ENCODE data around the gene IFNL2. TPM values are rescaled to one million over a fixed set of nuclear protein-coding genes. Genes with fewer than 3 reads are reported as not detected.

IFNL2 gene
- total and polyA plus RNA-seq, 2 of the 4 experiments (the other 2 are of a cell fraction): not detected

GRCh38 chr19:39246951-39247669, 21.1 kb upstream of the IFNL2 start:
- no peaks in the 10 kb centered on the region for H3K4me1 ChIP-seq (ENCODE audit: control insufficient read depth, insufficient read depth, low read length)
- H3K4me2 ChIP-seq (ENCODE audit: low read depth, low read length): no peak overlapping the region
- H2BK5ac ChIP-seq (ENCODE audit: low read depth, low read length, poor library complexity, severe bottlenecking): no peak overlapping the region
- H3K18ac ChIP-seq (ENCODE audit: low read depth, low read length): no peak overlapping the region
- no peak overlapping the region for H3K14ac ChIP-seq (replicated peaks; ENCODE audit: low read depth, low read length)
- DNase-seq (no peak), ATAC-seq (ENCODE audit: low read depth) (peak; percentile 56)
- in situ Hi-C loops (cut with MboI; ENCODE audit: low sequenced_read_pairs) (no loop called here), dilution Hi-C loops (cut with HindIII; ENCODE audit: low sequenced_read_pairs, unreplicated experiment) (no loop called here), intact Hi-C loops (cut with micrococcal nuclease) (no loop called here)
- no peak overlapping the region for H3K27ac ChIP-seq (ENCODE audit: insufficient read depth, low read length)
- no peak overlapping the region for H2AK5ac ChIP-seq (ENCODE audit: low read depth, low read length)
- H3K23ac ChIP-seq (ENCODE audit: low read depth, low read length): no peak overlapping the region
- H2AK9ac ChIP-seq (replicated peaks; ENCODE audit: low read depth, low read length, poor library complexity): no peak overlapping the region
- H4K8ac ChIP-seq (ENCODE audit: low read depth in 2 of 2, low read length in 2 of 2): no peak overlapping the region
- no peaks in the 10 kb centered on the region for H3K36me3 ChIP-seq (ENCODE audit: control insufficient read depth, insufficient read depth, low read length)
- no peak for TF ChIP-seq FOS (IDR thresholded peaks at IDR 0.05; ENCODE audit: low read depth, low read length)
- TF ChIP-seq MXI1 (IDR thresholded peaks at IDR 0.05; ENCODE audit: borderline replicate concordance, low read depth, low read length): no peak
- TF ChIP-seq CEBPB (IDR thresholded peaks at IDR 0.05; ENCODE audit: low read depth, low read length): no peak
- TF ChIP-seq RAD21 (IDR thresholded peaks at IDR 0.05; ENCODE audit: low read length): no peak
- TF ChIP-seq BHLHE40 (IDR thresholded peaks at IDR 0.05; ENCODE audit: low read depth, low read length): no peak
- TF ChIP-seq CTCF (conservative IDR thresholded peaks at IDR 0.05; ENCODE audit: low read depth, low read length): no peak
- no peak for TF ChIP-seq SMC3 (IDR thresholded peaks at IDR 0.05; ENCODE audit: low read depth, low read length)
- TF ChIP-seq RCOR1 (IDR thresholded peaks at IDR 0.05; ENCODE audit: insufficient replicate concordance, low read length): no peak
- no peak for TF ChIP-seq CHD1 (IDR thresholded peaks at IDR 0.05; ENCODE audit: low read depth, low read length)
- TF ChIP-seq NFE2L2 (IDR thresholded peaks at IDR 0.05; ENCODE audit: low read depth, low read length): no peak
- no peak overlapping the region for H3K9ac ChIP-seq (ENCODE audit: low read depth, low read length)
- no TSS peak for BruUV-seq (replicated peaks)
- peak overlapping the region; percentile 7 for H2AFZ ChIP-seq (replicated peaks; ENCODE audit: low read length, poor library complexity)
- H3K79me1 ChIP-seq (ENCODE audit: low read depth in 1 of 2, low read length in 2 of 2): no peaks in the 10 kb centered on the region
- H2BK15ac ChIP-seq (ENCODE audit: low read depth, low read length): no peak overlapping the region
- H2BK20ac ChIP-seq (ENCODE audit: low read depth, low read length): no peak overlapping the region
- no peaks in the 10 kb centered on the region for H4K20me1 ChIP-seq (ENCODE audit: insufficient read depth, low read length)
- H4K5ac ChIP-seq (ENCODE audit: low read depth, low read length): no peak overlapping the region
- H3K9me3 ChIP-seq (ENCODE audit: control insufficient read depth, insufficient read depth, low read length): peaks cover 2% of the 10 kb centered on the region; the same call in 1 of the 2 replicates
- H3K4me3 ChIP-seq (ENCODE audit: insufficient read depth, low read depth, low read length): no peak overlapping the region
- whole genome bisulfite sequencing, 2 experiments (ENCODE audit: extremely low coverage in 2 of 2, insufficient read length in 1 of 2): 21% methylated on average over 25 of the region's 42 CpGs; no CpG with 5 or more reads in 1 of the 2 experiments
- ChIA-PET POLR2A (ENCODE audit: unreplicated experiment) (no interaction called here), CTCF (interaction anchor here (0.5 kb wide), 1 partner anchor 1980 kb away, joined by 3 read pairs; no protein-coding TSS in a partner anchor)
- H3K9me1 ChIP-seq (ENCODE audit: insufficient read depth, low read length): no peaks in the 10 kb centered on the region
- H3K56ac ChIP-seq (ENCODE audit: extremely low read depth, insufficient read depth, low read length): no peak overlapping the region
- no peak overlapping the region for H3K4ac ChIP-seq (ENCODE audit: low read depth, low read length)
- H4K91ac ChIP-seq (ENCODE audit: insufficient read depth, low read depth, low read length): no peak overlapping the region
- H3K27me3 ChIP-seq (ENCODE audit: control insufficient read depth, insufficient read depth, low read length): peaks cover 42% of the 10 kb centered on the region
- no peak overlapping the region for H2BK120ac ChIP-seq (ENCODE audit: low read depth, low read length)
